ENCODE results near the gene PTBP1.

DNA sequence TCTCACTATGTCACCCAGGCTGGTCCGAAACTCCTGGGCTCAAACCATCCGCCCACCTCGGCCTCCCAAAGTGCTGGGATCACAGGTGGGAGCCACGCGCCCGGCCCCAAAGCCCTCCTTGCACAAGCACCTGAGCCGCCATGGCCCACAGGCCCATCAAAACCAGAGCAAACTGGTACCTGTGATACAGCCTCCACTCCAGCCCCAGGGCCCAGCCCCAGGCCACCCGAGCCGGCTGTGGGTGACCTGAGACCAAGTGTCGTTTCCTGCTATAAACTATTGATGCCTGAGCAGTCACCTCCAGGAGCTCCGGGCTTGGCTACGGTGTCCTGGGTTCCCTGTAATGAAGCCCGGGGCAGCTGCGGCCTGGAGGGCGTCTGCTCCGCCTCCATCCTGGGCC, 9.7 kb upstream of the PTBP1 start:
- TF ChIP-seq, protein P1, sequence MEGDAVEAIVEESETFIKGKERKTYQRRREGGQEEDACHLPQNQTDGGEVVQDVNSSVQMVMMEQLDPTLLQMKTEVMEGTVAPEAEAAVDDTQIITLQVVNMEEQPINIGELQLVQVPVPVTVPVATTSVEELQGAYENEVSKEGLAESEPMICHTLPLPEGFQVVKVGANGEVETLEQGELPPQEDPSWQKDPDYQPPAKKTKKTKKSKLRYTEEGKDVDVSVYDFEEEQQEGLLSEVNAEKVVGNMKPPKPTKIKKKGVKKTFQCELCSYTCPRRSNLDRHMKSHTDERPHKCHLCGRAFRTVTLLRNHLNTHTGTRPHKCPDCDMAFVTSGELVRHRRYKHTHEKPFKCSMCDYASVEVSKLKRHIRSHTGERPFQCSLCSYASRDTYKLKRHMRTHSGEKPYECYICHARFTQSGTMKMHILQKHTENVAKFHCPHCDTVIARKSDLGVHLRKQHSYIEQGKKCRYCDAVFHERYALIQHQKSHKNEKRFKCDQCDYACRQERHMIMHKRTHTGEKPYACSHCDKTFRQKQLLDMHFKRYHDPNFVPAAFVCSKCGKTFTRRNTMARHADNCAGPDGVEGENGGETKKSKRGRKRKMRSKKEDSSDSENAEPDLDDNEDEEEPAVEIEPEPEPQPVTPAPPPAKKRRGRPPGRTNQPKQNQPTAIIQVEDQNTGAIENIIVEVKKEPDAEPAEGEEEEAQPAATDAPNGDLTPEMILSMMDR (conservative IDR thresholded peaks at IDR 0.05), result no peak
- no peak for TF ChIP-seq ZFX (IDR thresholded peaks at IDR 0.05)

Measured in C4-2B (cell line).